GM18858 (cell line): ENCODE results near the gene PTPRT.

Source experiments
- ATAC-seq: cut with Tn5 transposase; IDR thresholded peaks from one replicate; pipeline ENCODE4 v1.9.1; 2021; ENCODE audit not compliant: unreplicated experiment

Gene PTPRT

GRCh38 chr20:42646250-42646649 is 543.5 kb downstream of the PTPRT start:
- no peak for ATAC-seq

GRCh38 chr20:42641886-42642285 is 547.8 kb downstream of the PTPRT start:
- no peak for ATAC-seq

- no peak for ATAC-seq
These were observed 550.6 kb downstream of the PTPRT start for GRCh38 chr20:42639140-42639539.

- ATAC-seq = no peak
These were observed 553.9 kb downstream of the PTPRT start for GRCh38 chr20:42635699-42636411.

GRCh38 chr20:42634156-42634555 is 555.5 kb downstream of the PTPRT start:
- no peak for ATAC-seq

- no peak for ATAC-seq
These were observed 561.0 kb downstream of the PTPRT start for GRCh38 chr20:42628683-42629082.

- no peak for ATAC-seq
These were observed 576.6 kb downstream of the PTPRT start for GRCh38 chr20:42613076-42613475.

- no peak for ATAC-seq
These were observed 577.5 kb downstream of the PTPRT start for GRCh38 chr20:42611889-42612837.

- ATAC-seq = no peak
These were observed 578.3 kb downstream of the PTPRT start for GRCh38 chr20:42611423-42611822.

- ATAC-seq = no peak
These were observed 579.6 kb downstream of the PTPRT start for GRCh38 chr20:42610070-42610469.

GRCh38 chr20:42609618-42610017 is 580.1 kb downstream of the PTPRT start:
- no peak for ATAC-seq

- ATAC-seq = no peak
These were observed 584.4 kb downstream of the PTPRT start for GRCh38 chr20:42604998-42605956.

GRCh38 chr20:42603655-42604054 is 586.1 kb downstream of the PTPRT start:
- ATAC-seq = no peak

GRCh38 chr20:42598581-42598980 is 591.1 kb downstream of the PTPRT start:
- ATAC-seq = no peak

- no peak for ATAC-seq
These were observed 594.1 kb downstream of the PTPRT start for GRCh38 chr20:42595625-42596024.

- no peak for ATAC-seq
These were observed 595.0 kb downstream of the PTPRT start for GRCh38 chr20:42594659-42595058.

- ATAC-seq = no peak
These were observed 595.7 kb downstream of the PTPRT start for GRCh38 chr20:42594011-42594410.

GRCh38 chr20:42589976-42590639 is 599.6 kb downstream of the PTPRT start:
- ATAC-seq = no peak

GRCh38 chr20:42588847-42589246 is 600.9 kb downstream of the PTPRT start:
- no peak for ATAC-seq

- no peak for ATAC-seq
These were observed 602.3 kb downstream of the PTPRT start for GRCh38 chr20:42587427-42587826.
